MM.1S (cell line): Measurements from ENCODE around the gene TINAG.

ENCODE experiments used
- CTCF ChIP-seq: fragments of 300-600 bp; sonication (generic); IDR thresholded peaks from 2 replicates; pipeline ENCODE4 v1.5.1; 2016; ENCODE audit warnings: antibody characterized with exemption, low read length, mixed read lengths
- EZH2phosphoT487 ChIP-seq: fragments of 300-600 bp; sonication (generic); IDR thresholded peaks from 2 replicates; pipeline ENCODE4 v1.6.1; 2018; ENCODE audit warnings: antibody characterized with exemption, low read length

- TF ChIP-seq EZH2phosphoT487 = no peak
- TF ChIP-seq CTCF = no peak
Observed at GRCh38 chr6:54289426-54289825, 18.8 kb upstream of the TINAG start.
